Nephron (organoid): Measurements from ENCODE around the gene VKORC1.

Experiments
- H3K27ac Mint-ChIP-seq, 3 experiments: 2 replicates each; pipeline ENCODE4 v1.8.0; 2020; ENCODE audit warnings: mixed read lengths in 3 of 3, mild to moderate bottlenecking in 2 of 3, moderate library complexity in 1 of 3
- H3K27me3 Mint-ChIP-seq: 2 replicates; pipeline ENCODE4 v1.8.0; 2021; ENCODE audit warnings: low read depth, mild to moderate bottlenecking, moderate library complexity, mixed read lengths
- H3K36me3 Mint-ChIP-seq: 2 replicates; pipeline ENCODE4 v1.8.0; 2020; ENCODE audit warnings: low read depth, mixed read lengths
- H3K4me1 Mint-ChIP-seq: 2 replicates; pipeline ENCODE4 v1.8.0; 2020; ENCODE audit warnings: mixed read lengths
- H3K4me3 Mint-ChIP-seq, 3 experiments: 2 replicates each; pipeline ENCODE4 v1.8.0; 2020; ENCODE audit warnings: mild to moderate bottlenecking in 3 of 3, mixed read lengths in 3 of 3, moderate library complexity in 2 of 3
- H3K9me3 Mint-ChIP-seq: 2 replicates; pipeline ENCODE4 v1.8.0; 2020; ENCODE audit warnings: mixed read lengths
- TF ChIP-seq, protein P1 (sequence below), 3 experiments: fragments of 200-600 bp; sonication (generic); IDR thresholded peaks; one replicate each; pipeline ENCODE4 v1.5.0; 2021; ENCODE audit warnings: antibody characterized with exemption in 3 of 3; ENCODE audit not compliant: unreplicated experiment in 3 of 3

The VKORC1 gene

DNA sequence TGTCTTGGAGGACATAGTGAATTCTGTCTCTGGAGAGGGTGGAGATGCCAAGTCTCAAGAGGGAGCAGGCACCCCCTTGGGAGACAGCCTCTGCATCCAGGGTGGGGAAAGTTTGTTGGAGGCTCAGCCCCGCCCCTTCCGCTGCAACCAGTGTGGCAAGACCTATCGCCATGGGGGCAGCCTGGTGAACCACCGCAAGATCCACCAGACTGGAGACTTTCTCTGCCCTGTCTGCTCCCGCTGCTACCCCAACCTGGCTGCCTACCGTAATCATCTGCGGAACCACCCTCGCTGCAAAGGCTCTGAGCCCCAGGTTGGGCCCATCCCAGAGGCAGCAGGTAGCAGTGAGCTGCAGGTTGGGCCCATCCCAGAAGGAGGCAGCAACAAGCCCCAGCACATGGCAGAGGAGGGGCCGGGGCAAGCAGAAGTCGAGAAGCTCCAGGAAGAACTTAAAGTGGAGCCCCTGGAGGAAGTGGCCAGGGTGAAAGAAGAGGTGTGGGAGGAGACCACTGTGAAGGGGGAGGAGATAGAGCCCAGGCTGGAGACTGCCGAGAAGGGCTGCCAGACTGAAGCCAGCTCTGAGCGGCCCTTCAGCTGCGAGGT, 15.2 kb downstream of the VKORC1 start:
- Mint-ChIP-seq H3K9me3 (no peaks in the 10 kb centered on the region), H3K27ac (no peak overlapping the region), H3K4me3 (no peak overlapping the region), H3K4me1 (peaks cover 14% of the 10 kb centered on the region), H3K27me3 (peaks cover 3% of the 10 kb centered on the region), H3K36me3 (peaks cover 42% of the 10 kb centered on the region)
- TF ChIP-seq, protein P1, sequence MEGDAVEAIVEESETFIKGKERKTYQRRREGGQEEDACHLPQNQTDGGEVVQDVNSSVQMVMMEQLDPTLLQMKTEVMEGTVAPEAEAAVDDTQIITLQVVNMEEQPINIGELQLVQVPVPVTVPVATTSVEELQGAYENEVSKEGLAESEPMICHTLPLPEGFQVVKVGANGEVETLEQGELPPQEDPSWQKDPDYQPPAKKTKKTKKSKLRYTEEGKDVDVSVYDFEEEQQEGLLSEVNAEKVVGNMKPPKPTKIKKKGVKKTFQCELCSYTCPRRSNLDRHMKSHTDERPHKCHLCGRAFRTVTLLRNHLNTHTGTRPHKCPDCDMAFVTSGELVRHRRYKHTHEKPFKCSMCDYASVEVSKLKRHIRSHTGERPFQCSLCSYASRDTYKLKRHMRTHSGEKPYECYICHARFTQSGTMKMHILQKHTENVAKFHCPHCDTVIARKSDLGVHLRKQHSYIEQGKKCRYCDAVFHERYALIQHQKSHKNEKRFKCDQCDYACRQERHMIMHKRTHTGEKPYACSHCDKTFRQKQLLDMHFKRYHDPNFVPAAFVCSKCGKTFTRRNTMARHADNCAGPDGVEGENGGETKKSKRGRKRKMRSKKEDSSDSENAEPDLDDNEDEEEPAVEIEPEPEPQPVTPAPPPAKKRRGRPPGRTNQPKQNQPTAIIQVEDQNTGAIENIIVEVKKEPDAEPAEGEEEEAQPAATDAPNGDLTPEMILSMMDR (IDR thresholded peaks at IDR 0.05; ENCODE audit: unreplicated experiment in 3 of 3): no peak

DNA sequence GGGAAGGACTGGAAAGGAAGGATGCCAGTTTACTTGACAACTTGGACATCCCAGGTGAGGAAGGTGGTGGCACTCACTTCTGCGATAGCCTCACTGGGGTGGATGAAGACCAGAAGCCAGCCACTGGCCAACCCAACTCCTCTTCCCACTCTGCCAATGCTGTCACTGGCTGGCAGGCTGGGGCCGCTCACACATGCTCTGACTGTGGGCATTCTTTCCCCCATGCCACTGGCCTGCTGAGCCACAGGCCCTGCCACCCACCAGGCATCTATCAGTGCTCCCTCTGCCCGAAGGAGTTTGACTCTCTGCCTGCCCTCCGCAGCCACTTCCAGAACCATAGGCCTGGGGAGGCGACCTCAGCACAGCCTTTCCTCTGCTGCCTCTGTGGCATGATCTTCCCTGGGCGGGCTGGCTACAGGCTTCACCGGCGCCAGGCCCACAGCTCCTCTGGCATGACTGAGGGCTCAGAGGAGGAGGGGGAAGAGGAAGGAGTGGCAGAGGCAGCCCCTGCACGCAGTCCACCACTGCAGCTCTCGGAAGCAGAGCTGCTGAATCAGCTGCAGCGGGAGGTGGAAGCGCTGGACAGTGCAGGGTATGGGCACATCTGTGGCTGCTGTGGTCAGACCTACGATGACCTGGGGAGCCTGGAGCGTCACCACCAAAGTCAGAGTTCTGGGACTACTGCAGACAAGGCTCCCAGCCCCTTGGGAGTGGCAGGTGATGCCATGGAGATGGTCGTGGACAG, 15.8 kb downstream of the VKORC1 start:
- peaks cover 42% of the 10 kb centered on the region for H3K36me3 Mint-ChIP-seq
- TF ChIP-seq, protein P1 (IDR thresholded peaks at IDR 0.05; ENCODE audit: unreplicated experiment in 3 of 3): no peak
- no peaks in the 10 kb centered on the region for H3K9me3 Mint-ChIP-seq
- H3K27me3 Mint-ChIP-seq: peaks cover 3% of the 10 kb centered on the region
- H3K27ac Mint-ChIP-seq: no peak overlapping the region
- peak overlapping the region in 2 of 3 experiments; percentile 17 to 38 for H3K4me3 Mint-ChIP-seq
- peaks cover 15% of the 10 kb centered on the region for H3K4me1 Mint-ChIP-seq

- Mint-ChIP-seq H3K4me1 (peaks cover 16% of the 10 kb centered on the region), H3K36me3 (peaks cover 42% of the 10 kb centered on the region), H3K27ac (no peak overlapping the region), H3K4me3 (peak overlapping the region in 1 of 3 experiments; percentile 21), H3K9me3 (no peaks in the 10 kb centered on the region), H3K27me3 (peaks cover 3% of the 10 kb centered on the region)
- TF ChIP-seq, protein P1 (IDR thresholded peaks at IDR 0.05; ENCODE audit: unreplicated experiment in 3 of 3): no peak
Observed at GRCh38 chr16:31077592-31078396, 16.8 kb downstream of the VKORC1 start.

DNA sequence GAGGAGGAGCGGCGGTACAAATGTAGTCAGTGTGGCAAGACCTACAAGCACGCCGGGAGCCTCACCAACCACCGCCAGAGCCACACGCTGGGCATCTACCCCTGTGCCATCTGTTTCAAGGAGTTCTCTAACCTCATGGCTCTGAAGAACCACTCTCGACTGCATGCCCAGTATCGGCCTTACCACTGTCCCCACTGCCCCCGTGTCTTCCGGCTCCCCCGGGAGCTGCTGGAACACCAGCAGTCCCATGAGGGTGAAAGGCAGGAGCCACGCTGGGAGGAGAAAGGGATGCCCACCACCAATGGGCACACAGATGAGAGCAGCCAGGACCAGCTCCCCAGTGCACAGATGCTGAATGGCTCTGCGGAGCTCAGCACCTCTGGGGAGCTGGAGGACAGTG, 17.6 kb downstream of the VKORC1 start:
- no peak overlapping the region for H3K4me3 Mint-ChIP-seq

DNA sequence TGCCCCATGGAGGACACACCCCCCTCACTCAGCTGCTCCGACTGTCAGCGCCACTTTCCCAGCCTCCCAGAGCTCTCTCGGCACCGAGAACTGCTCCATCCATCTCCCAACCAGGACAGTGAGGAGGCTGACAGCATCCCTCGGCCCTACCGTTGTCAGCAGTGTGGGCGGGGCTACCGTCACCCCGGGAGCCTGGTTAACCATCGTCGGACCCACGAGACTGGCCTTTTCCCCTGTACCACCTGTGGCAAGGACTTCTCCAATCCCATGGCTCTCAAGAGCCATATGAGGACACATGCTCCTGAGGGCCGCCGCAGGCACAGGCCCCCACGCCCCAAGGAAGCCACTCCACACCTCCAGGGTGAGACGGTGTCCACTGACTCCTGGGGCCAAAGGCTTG, 18.3 kb downstream of the VKORC1 start:
- H3K27me3 Mint-ChIP-seq: no peaks in the 10 kb centered on the region
- H3K4me1 Mint-ChIP-seq: peaks cover 24% of the 10 kb centered on the region
- H3K36me3 Mint-ChIP-seq: peaks cover 36% of the 10 kb centered on the region
- peak overlapping the region; percentile 95 to 96 (median 95) for H3K4me3 Mint-ChIP-seq
- no peak overlapping the region for H3K27ac Mint-ChIP-seq
- TF ChIP-seq, protein P1 (IDR thresholded peaks at IDR 0.05; ENCODE audit: unreplicated experiment in 3 of 3): no peak
- H3K9me3 Mint-ChIP-seq: no peaks in the 10 kb centered on the region

More for the DNA sequence above, 17.6 kb downstream of the VKORC1 start:
- TF ChIP-seq, protein P1 (IDR thresholded peaks at IDR 0.05; ENCODE audit: unreplicated experiment in 3 of 3): no peak
- Mint-ChIP-seq H3K36me3 (peaks cover 36% of the 10 kb centered on the region), H3K27ac (no peak overlapping the region), H3K9me3 (no peaks in the 10 kb centered on the region), H3K4me1 (peaks cover 18% of the 10 kb centered on the region), H3K27me3 (no peaks in the 10 kb centered on the region)
